Measurements from ENCODE around the gene TINAGL1.
"Not testable (repeated sequence)": the region's sequence is repeated elsewhere in the genome, so short reads cannot be mapped to it uniquely, and the experiment has no call there.

Gene TINAGL1

DNA sequence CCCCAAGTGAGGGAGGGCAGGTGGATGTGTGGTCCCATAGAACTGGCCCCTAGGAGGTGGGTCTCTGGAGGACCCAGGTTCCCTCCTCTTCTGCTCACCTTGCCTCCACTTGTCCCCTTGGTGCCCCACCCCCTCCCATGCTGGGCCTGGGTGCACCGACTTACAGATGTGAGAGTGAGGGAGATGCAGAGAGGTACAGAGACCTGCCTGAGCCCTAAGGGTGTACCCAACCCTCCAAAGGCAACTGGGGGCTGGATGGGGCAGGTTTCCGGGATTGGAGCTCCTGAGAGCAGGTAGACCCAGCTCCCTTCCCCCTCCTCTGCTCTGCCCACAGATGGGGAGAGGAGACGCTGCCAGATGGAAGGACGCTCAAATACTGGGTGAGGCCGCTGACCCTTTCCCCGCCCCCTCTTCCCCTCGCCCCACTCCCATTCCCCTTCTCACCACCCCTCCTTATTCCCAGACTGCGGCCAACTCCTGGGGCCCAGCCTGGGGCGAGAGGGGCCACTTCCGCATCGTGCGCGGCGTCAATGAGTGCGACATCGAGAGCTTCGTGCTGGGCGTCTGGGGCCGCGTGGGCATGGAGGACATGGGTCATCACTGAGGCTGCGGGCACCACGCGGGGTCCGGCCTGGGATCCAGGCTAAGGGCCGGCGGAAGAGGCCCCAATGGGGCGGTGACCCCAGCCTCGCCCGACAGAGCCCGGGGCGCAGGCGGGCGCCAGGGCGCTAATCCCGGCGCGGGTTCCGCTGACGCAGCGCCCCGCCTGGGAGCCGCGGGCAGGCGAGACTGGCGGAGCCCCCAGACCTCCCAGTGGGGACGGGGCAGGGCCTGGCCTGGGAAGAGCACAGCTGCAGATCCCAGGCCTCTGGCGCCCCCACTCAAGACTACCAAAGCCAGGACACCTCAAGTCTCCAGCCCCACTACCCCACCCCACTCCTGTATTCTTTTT lies 10.3 kb downstream of the TINAGL1 start:
- no peak for DNase-seq
- Mint-ChIP-seq H3K4me1 (no peaks in the 10 kb centered on the region), H3K27me3 (peaks cover 42% of the 10 kb centered on the region), H3K9me3 (no peaks in the 10 kb centered on the region), H3K4me3 (no peak overlapping the region), H3K27ac (no peak overlapping the region)
- peak; percentile 29 for ATAC-seq

DNA sequence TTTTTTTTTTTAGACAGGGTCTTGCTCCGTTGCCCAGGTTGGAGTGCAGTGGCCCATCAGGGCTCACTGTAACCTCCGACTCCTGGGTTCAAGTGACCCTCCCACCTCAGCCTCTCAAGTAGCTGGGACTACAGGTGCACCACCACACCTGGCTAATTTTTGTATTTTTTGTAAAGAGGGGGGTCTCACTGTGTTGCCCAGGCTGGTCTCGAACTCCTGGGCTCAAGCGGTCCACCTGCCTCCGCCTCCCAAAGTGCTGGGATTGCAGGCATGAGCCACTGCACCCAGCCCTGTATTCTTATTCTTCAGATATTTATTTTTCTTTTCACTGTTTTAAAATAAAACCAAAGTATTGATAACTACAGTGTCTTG lies 11.0 kb downstream of the TINAGL1 start:
- not testable (repeated sequence) for H3K9me3 Mint-ChIP-seq, H3K27ac Mint-ChIP-seq, DNase-seq, ATAC-seq, H3K4me1 Mint-ChIP-seq, H3K4me3 Mint-ChIP-seq
- H3K27me3 Mint-ChIP-seq = peaks cover 48% of the 10 kb centered on the region

DNA sequence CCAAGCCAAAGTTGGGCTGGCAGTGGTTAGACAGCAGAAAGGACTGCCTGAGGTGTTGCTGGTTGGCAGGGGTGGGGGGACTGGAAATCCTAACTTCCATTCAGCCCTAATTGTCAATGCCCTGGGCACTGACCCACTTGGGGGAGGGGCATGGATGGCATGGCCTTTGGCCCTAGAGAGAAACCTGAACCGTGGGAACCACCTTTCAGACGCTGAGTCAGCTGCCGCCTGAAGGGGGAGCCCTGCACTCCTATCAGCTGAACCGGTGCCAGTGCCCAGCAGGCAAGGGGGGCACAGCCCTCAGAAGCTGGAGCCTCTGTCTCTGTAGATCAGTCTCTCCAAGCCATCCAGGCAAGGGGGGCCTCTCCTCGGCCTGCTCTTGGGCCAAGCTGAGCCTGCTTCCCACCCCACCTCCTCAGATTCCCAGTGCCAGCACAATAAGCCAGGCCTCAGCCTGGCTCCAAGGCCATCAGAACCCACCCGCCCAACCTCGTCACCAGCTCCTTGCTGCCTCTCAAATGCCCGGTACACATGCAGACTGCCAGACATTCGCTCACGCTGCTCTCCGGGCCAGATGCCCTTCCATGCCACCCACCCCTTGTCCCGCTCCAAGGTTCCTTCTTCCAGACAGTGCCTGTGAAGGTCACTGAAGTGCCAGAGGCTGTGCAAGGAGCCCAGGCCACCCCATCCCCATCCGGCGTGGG lies 11.6 kb downstream of the TINAGL1 start:
- ATAC-seq (peak; percentile 76), DNase-seq (peak; percentile 47 to 63)
- Mint-ChIP-seq H3K4me3 (no peak overlapping the region), H3K9me3 (no peaks in the 10 kb centered on the region), H3K4me1 (no peaks in the 10 kb centered on the region), H3K27ac (no peak overlapping the region), H3K27me3 (peaks cover 54% of the 10 kb centered on the region)

DNA sequence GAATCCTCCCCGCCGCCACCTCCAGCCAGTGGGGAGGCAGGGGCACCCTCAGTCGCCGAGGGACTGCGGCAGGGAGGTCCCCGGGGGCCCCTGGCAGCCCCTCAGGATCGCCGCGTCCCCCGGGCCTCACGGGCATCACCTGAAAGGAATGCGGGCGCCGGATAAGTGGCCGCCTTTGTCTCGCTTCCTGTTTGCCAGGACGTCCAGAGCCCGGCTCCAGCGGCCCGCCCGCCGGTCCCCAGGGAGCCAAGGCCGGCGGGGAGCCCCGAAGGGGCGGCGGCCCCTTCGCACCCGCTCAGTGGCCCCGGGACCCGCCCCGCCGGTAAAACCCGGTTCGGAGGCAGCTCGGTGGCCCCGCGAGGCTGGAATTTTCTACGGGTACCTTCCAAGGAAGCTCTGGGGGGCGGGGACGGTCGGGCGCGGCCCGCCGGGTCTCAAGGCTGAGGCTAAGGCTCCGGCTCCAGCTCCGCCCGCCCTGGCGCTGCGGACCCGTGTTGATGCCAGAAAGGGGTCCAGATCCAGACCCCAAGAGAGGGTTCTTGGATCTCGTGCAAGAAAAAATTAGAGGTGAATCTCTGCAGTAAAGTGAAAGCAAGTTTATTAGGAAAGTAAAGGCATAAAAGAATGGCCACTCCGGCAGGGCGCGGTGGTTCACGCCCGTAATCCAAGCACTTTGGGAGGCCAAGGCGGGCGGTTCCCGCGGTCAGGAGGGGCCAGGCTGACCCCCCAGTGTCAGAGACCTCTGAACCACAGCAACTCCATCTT lies 12.6 kb downstream of the TINAGL1 start:
- DNase-seq (no peak), ATAC-seq (no peak)
- peaks cover 55% of the 10 kb centered on the region for H3K27me3 Mint-ChIP-seq
- H3K4me1 Mint-ChIP-seq = no peaks in the 10 kb centered on the region
- no peaks in the 10 kb centered on the region for H3K9me3 Mint-ChIP-seq
- no peak overlapping the region for H3K4me3 Mint-ChIP-seq
- no peak overlapping the region for H3K27ac Mint-ChIP-seq

DNA sequence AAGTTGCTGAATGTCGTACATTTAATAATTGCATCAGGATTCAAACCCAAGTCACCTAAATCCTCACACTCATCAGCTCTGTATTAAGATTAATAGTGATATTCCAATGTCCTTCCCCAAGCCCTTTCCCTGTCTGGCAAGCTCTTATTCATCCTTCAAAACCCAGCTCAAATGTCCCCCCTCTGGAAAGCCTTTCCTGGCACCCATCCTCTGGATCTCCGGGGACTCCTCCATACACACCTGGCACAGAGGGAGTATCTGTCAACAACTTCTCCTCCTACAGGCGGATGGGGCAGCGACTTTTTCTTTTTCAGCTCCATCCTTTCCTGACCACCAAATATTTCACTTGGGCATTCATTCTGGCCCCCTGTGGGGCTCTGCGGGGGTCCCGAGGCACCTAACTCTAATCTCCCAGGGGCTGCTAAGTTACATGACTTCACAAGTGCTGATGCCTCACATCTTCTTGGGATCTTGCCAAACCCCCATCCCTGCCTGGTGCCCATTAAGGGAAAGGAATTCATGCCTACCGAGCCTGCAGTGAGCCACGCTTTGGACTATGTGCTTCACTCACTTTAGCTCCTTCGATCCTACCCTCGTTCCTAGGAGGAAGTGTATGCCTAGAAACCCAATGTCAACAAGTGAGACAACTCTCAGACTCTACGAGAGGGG lies 15.2 kb downstream of the TINAGL1 start:
- DNase-seq = no peak
- Mint-ChIP-seq H3K4me3 (no peak overlapping the region), H3K27ac (no peak overlapping the region)

DNA sequence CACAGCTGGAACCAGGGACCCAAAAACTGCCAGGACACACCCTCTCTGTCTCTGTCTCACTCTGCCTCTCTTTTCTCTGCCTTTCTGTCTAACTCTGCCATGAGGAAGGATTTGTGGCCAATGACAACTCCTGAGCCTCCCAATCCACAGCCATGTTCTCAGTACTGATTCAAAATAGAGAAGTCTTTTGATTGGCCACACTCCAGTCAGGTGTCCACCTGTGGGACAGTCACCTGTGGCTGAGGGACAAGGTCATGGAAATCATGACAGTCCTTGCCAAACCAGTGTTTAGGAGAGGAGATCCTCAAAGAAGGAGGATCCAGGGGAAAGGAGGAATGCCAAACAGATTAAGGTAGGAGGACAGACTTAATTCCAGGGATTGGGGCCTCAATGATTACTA lies 15.8 kb downstream of the TINAGL1 start:
- Mint-ChIP-seq H3K4me3 (no peak overlapping the region), H3K27ac (no peak overlapping the region), H3K9me3 (no peaks in the 10 kb centered on the region), H3K27me3 (peaks cover 56% of the 10 kb centered on the region), H3K4me1 (peaks cover 7% of the 10 kb centered on the region)
- DNase-seq (no peak), ATAC-seq (no peak)

More for the DNA sequence above, 15.2 kb downstream of the TINAGL1 start:
- Mint-ChIP-seq H3K9me3 (no peaks in the 10 kb centered on the region), H3K4me1 (peaks cover 5% of the 10 kb centered on the region), H3K27me3 (peaks cover 58% of the 10 kb centered on the region)
- ATAC-seq = no peak

DNA sequence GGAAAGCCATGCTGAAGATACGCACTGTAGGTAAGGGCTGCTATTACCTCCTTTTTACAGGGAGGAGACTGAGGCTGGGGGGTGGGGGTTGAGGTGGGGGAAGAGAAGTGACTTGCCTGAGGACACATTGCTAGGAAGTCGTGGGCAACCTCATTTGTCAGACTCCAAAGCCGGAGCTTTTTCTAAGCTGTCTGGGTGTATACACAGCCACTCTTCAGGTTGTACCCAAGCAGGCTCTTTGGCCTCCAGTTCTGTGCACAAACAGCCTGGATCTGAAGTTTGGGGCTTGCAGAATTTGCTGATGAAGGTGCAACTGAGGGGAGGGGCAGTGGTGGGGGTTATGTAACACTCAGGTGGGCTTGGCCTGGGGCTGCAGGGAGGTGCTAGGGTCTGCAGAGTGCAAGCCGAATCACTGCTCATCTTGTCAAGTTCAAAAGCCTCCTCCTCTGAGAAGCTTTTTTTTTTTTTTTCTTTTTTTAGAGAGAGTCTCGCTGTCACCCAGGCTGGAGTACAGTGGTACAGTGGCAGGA lies 16.9 kb downstream of the TINAGL1 start:
- Mint-ChIP-seq H3K4me1 (peaks cover 7% of the 10 kb centered on the region), H3K9me3 (no peaks in the 10 kb centered on the region), H3K4me3 (no peak overlapping the region), H3K27ac (no peak overlapping the region), H3K27me3 (peaks cover 49% of the 10 kb centered on the region)
- no peak for ATAC-seq
- DNase-seq = no peak

DNA sequence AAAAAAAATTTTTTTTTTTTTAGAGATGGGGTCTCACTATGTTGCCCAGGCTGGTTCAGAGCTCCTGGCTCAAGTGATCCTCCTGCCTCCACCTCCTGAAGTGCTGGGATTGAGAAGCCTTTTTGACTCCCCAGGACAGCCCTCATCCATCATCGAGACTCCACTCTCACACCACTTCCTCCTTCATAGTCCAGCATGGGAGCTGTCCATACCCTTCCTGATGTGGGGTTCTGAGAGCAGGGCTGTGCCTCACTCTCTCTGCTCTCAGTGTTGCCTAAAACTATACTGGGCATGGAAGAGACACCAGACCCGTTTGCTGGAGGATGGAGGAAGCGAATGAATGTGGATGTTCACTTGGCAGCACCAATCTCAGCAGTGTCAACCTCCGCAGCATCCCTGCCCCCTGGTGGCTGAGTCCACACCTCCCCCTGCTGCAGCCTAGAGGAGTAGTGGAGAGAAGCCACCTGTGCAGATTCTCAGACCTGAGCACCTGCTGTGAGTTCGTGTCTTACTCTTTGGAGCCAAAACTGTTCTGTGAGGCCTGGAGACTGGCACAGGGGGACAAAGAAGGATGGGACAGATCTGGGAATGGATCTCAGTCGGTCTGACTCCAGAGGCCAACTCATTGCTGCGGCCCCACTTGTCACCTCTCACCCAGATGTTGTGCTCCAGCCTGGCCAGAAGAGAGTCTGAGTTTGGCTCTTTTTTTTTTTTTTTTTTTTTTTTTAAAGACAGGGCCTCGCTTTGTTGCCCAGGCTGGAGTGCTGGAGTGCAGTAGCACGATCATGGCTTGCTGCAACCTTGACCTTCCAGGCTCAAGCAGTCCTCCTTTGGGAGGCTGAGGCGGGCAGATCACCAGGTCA lies 17.7 kb downstream of the TINAGL1 start:
- peaks cover 43% of the 10 kb centered on the region for H3K27me3 Mint-ChIP-seq
- H3K9me3 Mint-ChIP-seq = no peaks in the 10 kb centered on the region
- H3K27ac Mint-ChIP-seq = no peak overlapping the region
- H3K4me3 Mint-ChIP-seq = no peak overlapping the region
- DNase-seq = peak; percentile 63 to 67
- ATAC-seq = peak; percentile 93
- H3K4me1 Mint-ChIP-seq = peaks cover 7% of the 10 kb centered on the region

DNA sequence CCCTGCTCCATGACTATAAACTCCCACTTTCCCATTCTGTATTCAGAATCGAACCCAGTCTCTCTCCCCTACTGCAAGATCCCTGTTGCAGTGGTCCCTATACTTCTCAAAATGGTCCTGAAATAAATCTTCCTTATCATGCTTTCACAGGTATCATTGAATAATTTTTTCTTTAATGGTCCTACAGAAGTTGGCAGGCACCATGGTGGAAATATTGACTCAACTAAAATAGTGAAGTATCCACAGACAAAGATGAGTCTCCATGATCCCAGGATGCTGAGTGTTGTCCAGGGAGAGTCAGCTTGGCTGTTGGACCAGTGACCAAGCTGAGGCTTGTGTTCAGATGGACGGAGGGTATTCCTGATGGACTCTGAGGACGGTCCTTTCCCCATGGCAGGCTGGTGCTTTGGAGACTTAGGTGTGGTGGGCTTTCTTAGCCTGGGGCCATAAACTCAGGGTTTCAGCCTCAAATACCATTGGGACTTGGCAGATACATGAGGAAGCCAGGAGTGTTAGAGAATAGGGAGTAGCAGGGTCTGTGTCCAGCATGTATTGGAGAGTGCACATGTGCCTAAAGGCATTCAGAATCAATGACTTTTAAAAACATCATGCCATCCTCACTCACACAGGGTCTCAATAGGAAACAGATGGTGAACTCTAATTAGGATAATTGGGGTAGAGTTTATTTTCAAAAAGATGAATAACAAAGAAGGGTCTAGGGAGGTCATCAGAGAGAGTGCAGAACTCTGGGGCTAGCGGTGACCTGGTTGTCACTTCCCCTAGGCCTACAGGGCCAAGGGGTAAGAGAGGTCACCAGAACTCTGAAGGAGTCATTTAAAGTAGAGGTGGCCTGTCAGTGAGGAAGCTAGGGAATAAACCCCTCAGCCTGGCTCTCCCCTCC lies 19.8 kb downstream of the TINAGL1 start:
- Mint-ChIP-seq H3K27me3 (peaks cover 27% of the 10 kb centered on the region), H3K4me1 (peaks cover 7% of the 10 kb centered on the region), H3K27ac (peak overlapping the region; percentile 5 to 23), H3K9me3 (no peaks in the 10 kb centered on the region), H3K4me3 (no peak overlapping the region)
- ATAC-seq = no peak
- DNase-seq = no peak

DNA sequence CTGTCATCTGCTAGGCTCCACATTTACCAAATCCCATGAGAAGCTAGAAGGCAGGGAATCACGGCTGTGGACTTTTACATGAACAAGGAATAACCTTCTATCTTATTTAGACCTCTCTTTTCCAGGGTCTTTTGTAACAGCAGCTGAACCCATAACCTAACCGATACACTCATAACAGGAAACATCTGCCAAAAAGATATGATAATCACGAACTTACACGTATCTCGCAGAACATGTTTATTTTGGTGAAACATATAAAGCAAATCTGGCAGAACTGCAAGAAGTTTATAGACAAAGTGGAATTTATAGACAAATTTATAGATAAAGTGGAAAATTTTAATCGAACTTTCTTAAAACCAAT lies 20.4 kb downstream of the TINAGL1 start:
- DNase-seq = no peak
- Mint-ChIP-seq H3K9me3 (no peaks in the 10 kb centered on the region), H3K4me3 (no peak overlapping the region), H3K27me3 (peaks cover 20% of the 10 kb centered on the region), H3K4me1 (peaks cover 7% of the 10 kb centered on the region), H3K27ac (no peak overlapping the region)
- no peak for ATAC-seq

DNA sequence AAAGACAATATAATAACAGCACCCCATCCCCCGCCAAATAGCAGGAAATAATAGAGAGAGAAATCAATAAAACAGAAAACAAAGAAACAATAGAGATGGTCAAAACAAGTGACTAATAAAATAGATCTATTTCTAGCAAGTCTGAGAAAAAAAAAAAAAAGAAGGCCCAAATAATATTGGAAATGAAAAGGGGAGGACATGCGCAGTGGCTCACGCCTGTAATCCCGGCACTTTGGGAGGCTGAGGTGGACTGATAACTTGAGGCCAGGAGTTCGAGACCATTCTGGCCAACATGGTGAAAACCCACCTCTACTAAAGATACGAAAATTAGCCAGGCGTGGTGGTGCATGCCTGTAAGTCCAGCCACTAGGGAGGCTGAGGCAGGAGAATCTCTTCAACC lies 22.7 kb downstream of the TINAGL1 start:
- Mint-ChIP-seq H3K27ac (no peak overlapping the region), H3K4me3 (no peak overlapping the region), H3K9me3 (no peaks in the 10 kb centered on the region), H3K27me3 (peaks cover 8% of the 10 kb centered on the region), H3K4me1 (peaks cover 7% of the 10 kb centered on the region)
- ATAC-seq = no peak
- DNase-seq = no peak

DNA sequence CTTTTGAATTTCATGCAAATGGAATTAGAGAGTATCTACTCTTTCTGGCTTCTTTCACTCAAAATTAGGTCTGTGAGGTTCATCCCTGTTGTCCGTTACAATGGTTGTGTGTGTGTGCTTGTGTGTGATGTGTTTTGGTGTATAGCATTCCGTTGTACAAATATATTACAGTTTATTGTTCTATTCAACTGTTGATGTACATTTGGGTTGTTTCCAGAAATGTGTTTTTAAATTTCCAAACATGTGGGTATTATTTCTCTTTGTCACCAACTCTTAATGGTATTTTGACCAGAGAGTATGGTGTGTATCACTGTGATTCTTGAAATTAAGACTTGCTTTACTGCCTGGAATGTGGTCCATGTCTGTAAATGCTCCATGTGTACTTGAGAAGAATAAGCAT lies 24.3 kb downstream of the TINAGL1 start:
- ATAC-seq (no peak), DNase-seq (no peak)
- Mint-ChIP-seq H3K27ac (no peak overlapping the region), H3K27me3 (peaks cover 8% of the 10 kb centered on the region), H3K9me3 (no peaks in the 10 kb centered on the region), H3K4me1 (peaks cover 7% of the 10 kb centered on the region), H3K4me3 (no peak overlapping the region)

DNA sequence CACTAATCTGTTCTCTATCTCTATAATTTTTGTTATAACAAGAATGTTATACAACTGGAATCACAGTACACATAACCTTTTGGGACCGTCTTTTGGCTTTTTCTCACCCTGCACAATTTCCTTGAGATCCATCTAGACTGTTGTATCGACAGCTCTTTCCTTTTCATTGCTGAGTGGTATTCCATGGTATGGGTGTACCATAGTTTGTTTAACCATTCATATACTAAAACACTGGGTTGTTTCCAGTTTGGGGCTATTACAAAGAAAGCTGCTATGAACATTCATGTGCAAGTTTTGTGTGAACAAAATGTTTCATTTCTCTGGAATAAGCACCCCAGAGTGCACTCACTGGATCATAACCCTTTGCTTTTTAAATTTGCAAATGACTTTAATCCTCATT lies 25.8 kb downstream of the TINAGL1 start:
- no peak for ATAC-seq
- Mint-ChIP-seq H3K4me3 (no peak overlapping the region), H3K4me1 (peaks cover 11% of the 10 kb centered on the region), H3K27ac (no peak overlapping the region), H3K27me3 (peaks cover 2% of the 10 kb centered on the region), H3K9me3 (no peaks in the 10 kb centered on the region)
- no peak for DNase-seq
